22Rv1 (cell line): ENCODE data around the gene UQCR10.

Source experiments
- H3K27ac ChIP-seq: fragments of 450-650 bp; 2 replicates; pipeline ENCODE4 v1.5.1; 2017
- CTCF ChIP-seq: fragments of 450-650 bp; IDR thresholded peaks from 2 replicates; pipeline ENCODE4 v1.5.1; 2017; ENCODE audit warnings: mild to moderate bottlenecking
- ZFX ChIP-seq: fragments of 450-650 bp; IDR thresholded peaks from 2 replicates; pipeline ENCODE4 v1.6.1; 2017; ENCODE audit warnings: antibody characterized with exemption, borderline replicate concordance

Gene UQCR10

GRCh38 chr22:29732883-29733282 is 34.3 kb upstream of the UQCR10 start:
- H3K27ac ChIP-seq = no peak overlapping the region
- TF ChIP-seq CTCF = no peak
- TF ChIP-seq ZFX = no peak

DNA sequence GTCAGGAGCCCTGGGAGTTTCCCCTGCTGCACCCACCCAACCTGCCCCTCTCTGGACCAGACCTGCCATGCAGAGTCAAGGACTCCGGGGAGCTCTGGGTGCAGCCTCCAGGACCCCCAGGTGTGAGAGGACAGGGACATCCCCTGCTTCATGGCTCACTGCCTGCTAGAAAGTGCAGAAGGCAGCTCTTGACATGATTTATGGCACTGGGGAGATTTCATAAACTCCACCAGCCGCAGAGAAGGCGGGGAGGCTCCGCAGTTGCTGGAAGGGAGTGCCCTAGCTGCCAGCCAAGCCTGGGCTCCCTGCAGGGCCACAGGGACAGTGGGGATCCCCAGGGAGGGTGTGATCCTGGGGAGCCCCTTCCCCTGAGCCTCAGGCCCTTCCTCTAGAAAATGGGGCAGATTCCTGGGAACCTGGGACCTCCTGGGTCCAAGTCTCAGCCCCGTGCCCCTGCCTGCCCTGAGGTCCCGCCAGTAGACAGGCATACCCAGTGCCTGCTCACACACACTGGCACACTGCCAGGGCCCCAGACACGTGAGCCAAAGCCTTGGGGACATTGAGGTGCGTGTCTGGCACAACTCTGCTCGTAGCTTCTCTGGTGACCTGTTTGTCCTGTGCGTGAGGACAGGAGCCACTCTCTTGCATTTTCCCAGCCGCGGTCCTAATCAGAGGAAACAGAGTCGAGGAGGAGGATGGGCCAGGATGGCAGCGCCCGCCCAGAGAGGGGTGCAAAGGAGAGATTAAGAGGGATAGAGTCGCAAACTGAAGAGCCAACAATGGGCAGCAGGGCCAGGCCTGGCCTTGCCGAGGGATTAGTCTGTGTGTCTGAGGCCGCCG is 33.6 kb upstream of the UQCR10 start:
- H3K27ac ChIP-seq = no peak overlapping the region
- TF ChIP-seq CTCF = no peak
- no peak for TF ChIP-seq ZFX

GRCh38 chr22:29734406-29734805 is 32.8 kb upstream of the UQCR10 start:
- TF ChIP-seq CTCF (no peak), ZFX (no peak)
- H3K27ac ChIP-seq = no peak overlapping the region

GRCh38 chr22:29734838-29735237 is 32.3 kb upstream of the UQCR10 start:
- no peak overlapping the region for H3K27ac ChIP-seq
- no peak for TF ChIP-seq ZFX
- no peak for TF ChIP-seq CTCF

DNA sequence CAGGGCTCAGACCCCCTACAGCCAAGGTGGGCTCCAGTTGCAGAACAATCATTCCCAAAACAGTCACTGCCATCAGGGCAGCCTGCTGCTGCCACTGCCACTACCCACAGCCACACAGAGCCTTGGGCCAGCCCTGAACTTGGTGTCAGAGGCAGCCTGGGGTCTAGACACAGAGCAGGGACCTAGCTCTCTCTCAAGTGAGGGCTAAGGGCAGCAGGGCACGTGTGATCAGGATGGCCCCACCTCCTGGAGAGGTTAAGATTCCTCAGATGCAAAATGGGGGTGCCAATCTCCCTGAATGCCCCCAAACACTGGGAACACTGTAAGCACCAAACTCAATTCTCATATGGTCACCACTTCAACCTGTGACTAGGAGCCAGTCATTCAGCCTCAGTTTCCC is 31.8 kb upstream of the UQCR10 start:
- H3K27ac ChIP-seq = no peak overlapping the region
- no peak for TF ChIP-seq ZFX
- no peak for TF ChIP-seq CTCF

DNA sequence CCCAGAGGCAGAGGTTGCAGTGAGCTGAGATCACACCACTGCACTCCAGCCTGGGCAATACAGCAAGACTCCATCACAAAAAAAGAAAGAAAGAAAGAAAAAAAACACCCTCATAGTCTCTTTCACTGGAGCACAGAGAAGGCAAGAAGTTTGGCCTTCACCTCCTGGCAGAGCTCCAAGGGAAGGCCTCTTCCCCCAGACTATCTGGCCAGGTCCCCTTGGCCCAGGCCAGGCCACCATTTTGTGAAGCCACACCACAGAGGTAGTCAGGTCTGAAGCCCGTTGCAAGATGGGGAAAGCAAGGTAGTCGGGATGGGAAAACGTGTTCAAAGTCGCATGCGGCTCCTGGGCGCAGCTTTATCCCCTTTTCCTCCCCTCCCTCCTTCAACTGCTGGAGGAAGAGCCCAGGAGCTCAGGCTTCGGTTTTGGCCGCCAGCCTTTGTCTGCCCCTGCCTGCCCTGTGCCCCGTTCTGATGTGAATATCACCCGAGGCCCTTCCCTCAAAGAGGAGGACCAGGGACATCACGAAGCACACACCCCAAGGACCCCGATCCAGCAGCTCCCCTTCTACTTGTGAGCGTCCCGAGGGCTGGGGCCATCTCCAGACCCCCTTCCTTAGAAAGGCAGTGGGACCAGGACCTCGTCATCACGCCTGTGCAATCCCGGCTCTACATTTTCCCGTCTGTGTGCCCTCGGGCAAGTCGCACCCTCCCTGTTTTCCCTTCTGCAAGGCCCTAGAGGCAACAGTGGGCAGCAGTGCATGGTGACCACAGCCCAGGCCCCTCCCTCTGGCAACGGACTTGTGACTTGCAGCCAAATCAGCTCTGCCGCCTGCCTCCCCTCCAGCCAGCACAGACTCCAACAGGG is 29.7 kb upstream of the UQCR10 start:
- no peak overlapping the region for H3K27ac ChIP-seq
- TF ChIP-seq CTCF = no peak
- no peak for TF ChIP-seq ZFX
